PC-3 (cell line): Measurements from ENCODE around the gene MYL6.

Source experiments
- CTCF ChIP-seq: fragments of 300-600 bp; sonication (generic); conservative IDR thresholded peaks from 2 replicates; pipeline ENCODE4 v1.5.1; 2017; ENCODE audit warnings: antibody characterized with exemption, low read depth, mild to moderate bottlenecking, low read length
- EZH2 ChIP-seq: fragments of 300-600 bp; sonication (generic); IDR thresholded peaks from one replicate; pipeline ENCODE4 v1.6.1; 2017; ENCODE audit warnings: antibody characterized with exemption, mild to moderate bottlenecking, low read length; ENCODE audit not compliant: unreplicated experiment

- TF ChIP-seq CTCF: peak; percentile 54
- no peak for TF ChIP-seq EZH2
Measured at GRCh38 chr12:56151672-56152131, 6.5 kb upstream of the MYL6 start.
